Muscle of arm (tissue), 12 donors: ENCODE results near the gene CNGA2. TPM values are rescaled to one million over a fixed set of nuclear protein-coding genes. Genes with fewer than 3 reads are reported as not detected.

Experiments used
- DNase-seq: peaks from one replicate; pipeline ENCODE4 v3.0.0-alpha.2; 2013
- polyA plus RNA-seq, 12 donors: library from polyadenylated mRNA; unstranded; fragments of 120-200 nt; gene quantifications; one replicate each; pipeline ENCODE4 v1.2.1, GENCODE V29; 2013; ENCODE audit not compliant: insufficient read length in 12 of 12

Gene CNGA2
- polyA plus RNA-seq, 12 donors, result 0.07 TPM; not detected in 11

- DNase-seq, result no peak
These were observed 18.3 kb downstream of the CNGA2 start for GRCh38 chrX:151752847-151753246.

GRCh38 chrX:151753313-151754046 is 18.9 kb downstream of the CNGA2 start:
- peak; percentile 71 for DNase-seq

GRCh38 chrX:151754047-151754429 is 19.5 kb downstream of the CNGA2 start:
- DNase-seq, result no peak

GRCh38 chrX:151754641-151755215 is 20.2 kb downstream of the CNGA2 start:
- DNase-seq, result peak; percentile 58

GRCh38 chrX:151759041-151759708 is 24.6 kb downstream of the CNGA2 start:
- DNase-seq, result no peak

- no peak for DNase-seq
These were observed 28.3 kb downstream of the CNGA2 start for GRCh38 chrX:151762802-151763201.

GRCh38 chrX:151763711-151764110 is 29.2 kb downstream of the CNGA2 start:
- DNase-seq, result no peak

GRCh38 chrX:151765026-151765425 is 30.5 kb downstream of the CNGA2 start:
- DNase-seq, result no peak

- no peak for DNase-seq
These were observed 37.2 kb downstream of the CNGA2 start for GRCh38 chrX:151771726-151772125.

GRCh38 chrX:151773434-151773833 is 38.9 kb downstream of the CNGA2 start:
- DNase-seq, result no peak

- DNase-seq, result no peak
These were observed 39.9 kb downstream of the CNGA2 start for GRCh38 chrX:151774421-151774820.

GRCh38 chrX:151776181-151776731 is 41.7 kb downstream of the CNGA2 start:
- DNase-seq, result peak; percentile 87

- no peak for DNase-seq
These were observed 42.4 kb downstream of the CNGA2 start for GRCh38 chrX:151776936-151777335.

- no peak for DNase-seq
These were observed 44.7 kb downstream of the CNGA2 start for GRCh38 chrX:151779258-151779657.

GRCh38 chrX:151780621-151781020 is 46.1 kb downstream of the CNGA2 start:
- no peak for DNase-seq

- DNase-seq, result peak; percentile 84
These were observed 54.7 kb downstream of the CNGA2 start for GRCh38 chrX:151789179-151789800.

GRCh38 chrX:151790481-151791160 is 56.1 kb downstream of the CNGA2 start:
- DNase-seq, result no peak

GRCh38 chrX:151791961-151792360 is 57.4 kb downstream of the CNGA2 start:
- no peak for DNase-seq

- DNase-seq, result no peak
These were observed 58.0 kb downstream of the CNGA2 start for GRCh38 chrX:151792505-151792904.

GRCh38 chrX:151793886-151794285 is 59.3 kb downstream of the CNGA2 start:
- DNase-seq, result no peak
